Astrocyte of the spinal cord (primary cell): ENCODE data around the gene NME7.
A peak's percentile ranks its signal among the peaks of the same experiment; 100 is the strongest.

ENCODE experiments used
- DNase-seq: peaks from one replicate; pipeline ENCODE4 v3.0.0; 2011; ENCODE audit warnings: low read depth, low spot score
- H3K4me3 ChIP-seq: 2 replicates; pipeline ENCODE4 v1.5.1; 2011; ENCODE audit warnings: low read depth, mild to moderate bottlenecking, low read length, moderate library complexity
- CTCF ChIP-seq: IDR thresholded peaks from 2 replicates; pipeline ENCODE4 v1.5.1; 2012; ENCODE audit warnings: low read depth, mild to moderate bottlenecking, low read length, inconsistent platforms
- in situ Hi-C: cut with HindIII; loops from 2 replicates; pipeline ENCODE4 v1.10.0; 2017; ENCODE audit warnings: low sequenced_read_pairs

The NME7 gene

DNA sequence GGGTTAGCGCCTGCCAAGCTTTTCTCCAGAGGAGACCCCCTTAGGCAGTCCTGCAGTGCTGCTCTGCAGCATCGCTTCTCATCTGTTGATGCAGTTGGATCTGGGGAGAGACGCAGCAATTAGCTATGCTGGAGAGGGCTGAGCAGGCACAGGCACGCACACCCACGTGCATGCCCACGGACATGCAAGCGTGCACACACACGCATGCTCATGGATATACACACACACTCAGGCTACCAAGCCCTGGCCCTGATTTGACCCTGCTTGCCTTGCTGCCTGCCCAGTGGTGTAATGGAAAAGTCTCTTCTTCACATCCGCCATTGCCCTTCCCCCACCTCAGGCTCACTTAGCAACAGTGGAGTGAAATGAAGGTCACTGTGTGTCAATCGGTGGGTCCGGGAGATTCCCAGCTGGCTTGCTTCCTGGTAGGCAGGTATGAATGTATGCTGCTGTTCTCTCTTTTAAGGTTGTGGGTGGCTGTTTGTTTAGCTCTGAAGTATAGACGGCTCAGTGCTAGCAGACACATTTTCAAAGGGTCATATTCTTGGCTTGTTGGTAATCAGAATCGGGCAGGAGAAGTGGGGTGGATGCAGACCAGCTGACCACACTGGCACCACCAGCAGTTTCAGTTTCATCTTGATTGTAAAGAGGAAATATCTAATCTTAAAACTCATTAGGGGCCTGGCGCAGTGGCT is 251.6 kb downstream of the NME7 start:
- TF ChIP-seq CTCF, result no peak
- DNase-seq, result no peak
- no peak overlapping the region for H3K4me3 ChIP-seq
- in situ Hi-C loops, result no loop called here

DNA sequence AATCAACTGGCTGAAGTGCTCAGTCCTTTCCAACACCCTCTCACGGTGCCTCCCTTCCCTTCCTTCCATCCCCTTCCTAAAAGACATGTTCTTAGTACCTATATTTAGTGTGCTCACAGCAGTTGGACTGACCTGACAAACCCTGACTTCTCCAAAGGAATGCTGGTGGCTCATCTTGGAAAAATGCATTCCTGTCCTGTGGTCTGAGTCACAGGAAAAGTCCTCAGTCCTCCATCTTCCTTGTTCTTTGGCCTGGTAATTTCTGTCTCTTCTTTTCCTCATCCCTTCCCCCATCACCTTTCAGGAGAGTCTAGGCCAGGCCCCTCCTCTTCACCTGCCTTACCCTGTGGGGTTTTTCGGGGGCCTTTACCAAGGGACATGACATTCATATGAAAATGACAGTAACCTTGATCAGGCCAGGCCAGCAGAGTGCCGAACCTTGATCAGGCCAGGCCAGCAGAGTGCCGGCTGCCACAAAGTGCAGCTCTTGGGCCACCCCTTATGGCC is 253.9 kb downstream of the NME7 start:
- in situ Hi-C loops, result no loop called here
- DNase-seq, result peak; percentile 90
- H3K4me3 ChIP-seq, result no peak overlapping the region
- TF ChIP-seq CTCF, result no peak

DNA sequence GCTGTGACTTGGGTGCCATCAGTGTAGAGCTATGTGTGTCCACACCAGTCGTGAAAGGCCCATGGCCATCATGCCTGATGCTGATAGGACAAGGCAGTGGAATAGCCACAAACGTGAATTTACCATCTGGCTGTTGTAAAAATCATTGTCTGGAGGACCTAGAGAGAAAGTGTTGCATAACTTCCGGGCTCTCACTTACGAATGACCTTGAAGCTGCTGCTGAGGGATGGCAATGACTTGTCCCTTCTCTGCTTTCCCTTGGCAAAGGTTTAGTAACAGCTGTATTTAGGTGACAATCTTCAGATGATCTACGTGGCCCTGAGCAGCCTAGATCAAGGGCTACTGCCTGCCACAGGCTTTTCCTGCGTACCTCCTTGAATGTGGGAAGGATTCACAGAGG is 255.4 kb downstream of the NME7 start:
- no peak for DNase-seq
- no peak for TF ChIP-seq CTCF
- no peak overlapping the region for H3K4me3 ChIP-seq
- in situ Hi-C loops, result no loop called here

DNA sequence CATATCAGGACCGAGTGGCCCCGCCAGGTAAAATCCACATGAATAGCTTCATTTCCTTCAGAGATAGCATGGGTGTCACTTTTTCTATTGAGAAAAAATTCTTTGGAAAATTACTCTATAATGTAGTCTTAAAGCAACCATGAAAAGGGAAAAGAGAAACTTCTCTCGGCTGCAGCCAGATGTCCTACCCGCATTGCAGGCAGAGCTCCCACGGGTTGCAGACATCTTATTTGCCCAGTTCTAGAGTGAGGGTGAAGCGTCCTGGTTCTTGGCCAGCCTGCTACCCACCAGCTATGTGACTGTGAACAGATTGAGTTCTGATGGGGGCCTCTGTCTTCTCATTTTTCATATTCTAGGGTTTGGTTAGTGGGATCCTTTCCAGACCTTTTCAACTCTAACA is 256.1 kb downstream of the NME7 start:
- in situ Hi-C loops, result no loop called here
- no peak overlapping the region for H3K4me3 ChIP-seq
- TF ChIP-seq CTCF, result no peak
- no peak for DNase-seq

- H3K4me3 ChIP-seq, result no peak overlapping the region
- in situ Hi-C loops, result no loop called here
- no peak for TF ChIP-seq CTCF
- no peak for DNase-seq
These were observed 256.7 kb downstream of the NME7 start for GRCh38 chr1:169110689-169111447.

- no peak for DNase-seq
- H3K4me3 ChIP-seq, result peak overlapping the region; percentile 21
- TF ChIP-seq CTCF, result no peak
- in situ Hi-C loops, result no loop called here
These were observed 257.4 kb downstream of the NME7 start for GRCh38 chr1:169110236-169110635.
